PC-3 (cell line): ENCODE data around the gene WDR11.

Experiments
- EZH2 ChIP-seq: fragments of 300-600 bp; sonication (generic); IDR thresholded peaks from one replicate; pipeline ENCODE4 v1.6.1; 2017; ENCODE audit warnings: antibody characterized with exemption, mild to moderate bottlenecking, low read length; ENCODE audit not compliant: unreplicated experiment
- TF ChIP-seq, protein P1 (sequence below): fragments of 300-600 bp; sonication (generic); conservative IDR thresholded peaks from 2 replicates; pipeline ENCODE4 v1.5.1; 2017; ENCODE audit warnings: antibody characterized with exemption, low read depth, mild to moderate bottlenecking, low read length

DNA sequence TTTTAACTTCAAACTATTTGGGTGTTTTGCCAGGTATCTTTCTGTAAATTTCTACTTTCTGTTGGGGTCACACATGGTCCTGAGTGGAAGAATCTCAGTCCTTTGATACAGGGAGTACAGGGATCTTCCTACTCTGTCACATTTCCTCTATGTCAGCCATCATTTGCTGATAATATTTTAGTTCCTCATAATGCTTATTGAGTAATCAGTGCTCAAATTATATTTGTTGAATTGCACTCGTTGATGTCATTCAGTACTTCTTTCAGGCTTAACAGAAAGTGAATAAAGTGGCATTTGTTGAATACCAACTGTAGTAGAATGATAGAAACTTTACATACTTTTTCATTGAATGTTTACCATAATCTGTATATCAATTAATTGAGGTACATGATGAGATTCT, 31.9 kb downstream of the WDR11 start:
- no peak for TF ChIP-seq EZH2
- TF ChIP-seq, protein P1, sequence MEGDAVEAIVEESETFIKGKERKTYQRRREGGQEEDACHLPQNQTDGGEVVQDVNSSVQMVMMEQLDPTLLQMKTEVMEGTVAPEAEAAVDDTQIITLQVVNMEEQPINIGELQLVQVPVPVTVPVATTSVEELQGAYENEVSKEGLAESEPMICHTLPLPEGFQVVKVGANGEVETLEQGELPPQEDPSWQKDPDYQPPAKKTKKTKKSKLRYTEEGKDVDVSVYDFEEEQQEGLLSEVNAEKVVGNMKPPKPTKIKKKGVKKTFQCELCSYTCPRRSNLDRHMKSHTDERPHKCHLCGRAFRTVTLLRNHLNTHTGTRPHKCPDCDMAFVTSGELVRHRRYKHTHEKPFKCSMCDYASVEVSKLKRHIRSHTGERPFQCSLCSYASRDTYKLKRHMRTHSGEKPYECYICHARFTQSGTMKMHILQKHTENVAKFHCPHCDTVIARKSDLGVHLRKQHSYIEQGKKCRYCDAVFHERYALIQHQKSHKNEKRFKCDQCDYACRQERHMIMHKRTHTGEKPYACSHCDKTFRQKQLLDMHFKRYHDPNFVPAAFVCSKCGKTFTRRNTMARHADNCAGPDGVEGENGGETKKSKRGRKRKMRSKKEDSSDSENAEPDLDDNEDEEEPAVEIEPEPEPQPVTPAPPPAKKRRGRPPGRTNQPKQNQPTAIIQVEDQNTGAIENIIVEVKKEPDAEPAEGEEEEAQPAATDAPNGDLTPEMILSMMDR: no peak
